ENCODE data around the gene MMP23B.
"Not testable (repeated sequence)": the region's sequence is repeated elsewhere in the genome, so short reads cannot be mapped to it uniquely, and the experiment has no call there.

MMP23B gene

DNA sequence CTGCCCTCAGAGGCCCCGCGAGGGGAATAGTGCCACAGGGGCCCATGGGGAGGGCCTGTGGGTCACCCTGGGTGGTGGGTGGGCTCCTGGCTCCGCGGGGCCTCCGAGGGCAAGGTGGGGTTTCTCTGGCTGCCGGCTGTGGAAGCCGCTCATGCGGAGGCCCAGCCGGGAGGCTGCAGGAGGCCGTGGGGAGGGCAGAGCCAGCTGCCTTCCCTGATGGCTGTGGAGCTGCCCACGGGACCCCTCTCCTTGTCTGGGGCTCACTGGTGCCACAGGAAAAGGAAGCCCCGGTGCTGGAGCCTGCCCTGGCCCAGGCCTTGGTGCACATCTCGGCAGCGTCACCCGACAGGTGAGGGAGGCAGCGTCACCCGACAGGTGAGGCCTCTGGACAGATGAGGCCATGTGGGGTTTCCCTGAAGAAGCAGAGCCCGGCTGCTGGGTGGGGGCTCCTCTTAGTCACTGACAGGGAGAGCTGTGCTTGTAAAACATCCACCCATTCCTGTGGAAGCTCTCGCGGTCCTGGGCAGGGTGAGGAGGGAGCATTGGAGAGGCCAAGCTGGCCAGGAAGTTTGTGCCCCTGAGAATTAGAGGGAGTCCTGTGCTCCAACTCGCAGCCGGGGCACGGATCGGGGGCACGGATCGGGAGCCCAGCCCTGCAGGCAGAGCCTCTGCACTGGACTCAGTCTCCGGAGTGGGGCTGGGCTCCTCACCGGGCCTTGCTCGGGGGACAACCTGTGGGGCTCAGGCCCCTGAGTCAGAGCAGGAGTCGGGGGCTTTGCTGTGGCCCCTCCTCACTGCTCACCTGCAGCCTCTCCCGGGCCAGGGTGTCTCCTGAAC is 10.6 kb upstream of the MMP23B start:
- DNase-seq: no peak

DNA sequence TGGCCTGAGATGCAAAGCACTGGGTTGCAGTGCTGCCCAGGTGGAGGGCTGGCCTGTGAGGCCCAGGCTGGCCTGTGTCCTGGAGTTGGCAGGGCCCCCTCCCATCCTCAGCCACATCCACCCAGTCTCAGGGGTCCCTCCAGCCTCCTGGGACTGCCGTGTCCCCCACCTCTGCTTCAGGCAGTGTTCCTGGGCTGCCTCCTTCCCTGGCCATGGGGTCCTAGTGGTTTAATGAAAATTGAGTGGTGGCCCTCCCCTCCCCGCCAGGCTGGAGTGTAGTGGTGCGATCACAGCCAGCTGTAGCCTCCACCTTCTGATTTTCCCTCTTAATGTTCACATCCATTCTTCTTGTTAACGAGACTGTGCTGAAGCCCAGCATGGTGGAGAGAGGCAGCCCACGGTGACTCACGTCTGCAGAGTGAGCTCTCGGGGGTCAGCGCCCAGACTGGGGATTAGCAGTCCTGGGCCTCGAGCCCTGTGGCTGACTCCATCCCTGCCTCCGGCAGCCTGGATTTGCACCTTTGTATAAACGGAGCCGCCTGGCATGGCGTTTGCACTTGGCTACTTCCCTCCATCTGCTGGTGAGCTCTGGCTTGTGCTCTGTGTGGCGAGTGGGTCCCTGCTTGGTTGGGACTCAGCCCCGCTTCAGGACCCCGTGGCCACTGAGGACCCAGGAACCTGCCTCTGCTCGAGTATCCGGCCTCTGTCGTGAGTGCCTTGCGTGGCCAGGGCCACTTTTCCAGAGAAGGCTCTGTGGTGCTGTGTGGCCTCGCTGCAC is 9.8 kb upstream of the MMP23B start:
- no peak for DNase-seq

DNA sequence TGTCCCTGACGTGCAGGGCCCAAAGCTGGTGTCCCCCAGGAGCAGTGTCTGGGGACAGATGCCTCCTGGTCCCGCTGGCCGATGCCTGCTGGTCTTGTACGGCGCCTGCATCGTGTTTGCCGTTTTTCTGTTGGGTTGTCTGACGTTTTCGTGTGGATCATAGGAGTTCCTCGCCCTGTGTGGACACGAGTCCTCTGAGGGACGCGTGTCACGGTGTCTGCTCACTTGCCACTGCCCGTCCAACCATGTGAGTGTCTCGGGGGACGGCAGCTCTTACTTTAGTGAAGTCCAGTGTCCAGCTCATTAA is 9.2 kb upstream of the MMP23B start:
- DNase-seq: no peak

DNA sequence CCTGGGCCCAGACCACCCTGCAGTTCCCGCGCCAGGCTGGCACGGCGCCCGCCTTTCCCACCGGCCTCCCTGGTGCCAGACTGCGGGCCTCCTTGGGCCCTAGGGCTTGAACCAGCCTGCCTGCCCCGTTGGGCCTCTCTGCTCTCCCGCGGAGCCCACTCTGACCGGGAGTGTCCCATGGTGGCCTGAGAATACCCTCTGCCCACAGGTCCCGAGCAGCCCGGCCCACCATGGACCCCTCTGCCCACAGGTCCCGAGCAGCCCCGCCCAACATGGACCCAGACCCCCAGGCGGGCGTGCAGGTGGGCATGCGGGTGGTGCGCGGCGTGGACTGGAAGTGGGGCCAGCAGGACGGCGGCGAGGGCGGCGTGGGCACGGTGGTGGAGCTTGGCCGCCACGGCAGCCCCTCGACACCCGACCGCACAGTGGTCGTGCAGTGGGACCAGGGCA is 8.8 kb upstream of the MMP23B start:
- DNase-seq: no peak

DNA sequence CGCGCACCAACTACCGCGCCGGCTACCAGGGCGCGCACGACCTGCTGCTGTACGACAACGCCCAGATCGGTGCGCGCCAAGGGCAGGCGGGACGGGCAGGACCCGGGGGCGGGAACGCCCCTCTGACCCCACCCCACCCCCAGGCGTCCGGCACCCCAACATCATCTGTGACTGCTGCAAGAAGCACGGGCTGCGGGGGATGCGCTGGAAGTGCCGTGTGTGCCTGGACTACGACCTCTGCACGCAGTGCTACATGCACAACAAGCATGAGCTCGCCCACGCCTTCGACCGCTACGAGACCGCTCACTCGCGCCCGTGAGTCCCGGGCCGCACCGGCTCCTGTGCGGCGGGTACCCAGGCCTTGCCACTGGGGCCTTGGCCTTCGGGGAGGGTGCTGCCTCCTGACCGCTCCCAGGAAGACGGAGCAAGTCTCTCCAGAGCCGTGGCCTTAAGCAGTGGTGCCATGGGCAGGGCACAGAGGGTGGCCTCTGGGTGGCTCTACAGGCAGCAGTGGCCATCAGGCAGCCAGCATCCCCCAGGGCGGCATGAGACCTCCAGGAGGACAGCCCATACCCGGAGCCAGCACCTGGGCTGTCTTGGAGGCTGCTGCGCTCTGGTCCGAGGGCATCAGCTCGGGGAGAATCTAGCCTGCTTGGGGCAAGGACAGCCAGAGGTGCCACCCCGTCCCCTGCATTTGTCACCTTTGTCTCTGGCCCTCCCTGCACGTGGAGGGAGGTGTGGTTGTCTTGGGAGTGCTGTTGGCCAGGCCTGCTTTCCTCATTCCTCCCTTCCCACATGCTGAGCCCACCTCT is 8.1 kb upstream of the MMP23B start:
- DNase-seq: no peak

DNA sequence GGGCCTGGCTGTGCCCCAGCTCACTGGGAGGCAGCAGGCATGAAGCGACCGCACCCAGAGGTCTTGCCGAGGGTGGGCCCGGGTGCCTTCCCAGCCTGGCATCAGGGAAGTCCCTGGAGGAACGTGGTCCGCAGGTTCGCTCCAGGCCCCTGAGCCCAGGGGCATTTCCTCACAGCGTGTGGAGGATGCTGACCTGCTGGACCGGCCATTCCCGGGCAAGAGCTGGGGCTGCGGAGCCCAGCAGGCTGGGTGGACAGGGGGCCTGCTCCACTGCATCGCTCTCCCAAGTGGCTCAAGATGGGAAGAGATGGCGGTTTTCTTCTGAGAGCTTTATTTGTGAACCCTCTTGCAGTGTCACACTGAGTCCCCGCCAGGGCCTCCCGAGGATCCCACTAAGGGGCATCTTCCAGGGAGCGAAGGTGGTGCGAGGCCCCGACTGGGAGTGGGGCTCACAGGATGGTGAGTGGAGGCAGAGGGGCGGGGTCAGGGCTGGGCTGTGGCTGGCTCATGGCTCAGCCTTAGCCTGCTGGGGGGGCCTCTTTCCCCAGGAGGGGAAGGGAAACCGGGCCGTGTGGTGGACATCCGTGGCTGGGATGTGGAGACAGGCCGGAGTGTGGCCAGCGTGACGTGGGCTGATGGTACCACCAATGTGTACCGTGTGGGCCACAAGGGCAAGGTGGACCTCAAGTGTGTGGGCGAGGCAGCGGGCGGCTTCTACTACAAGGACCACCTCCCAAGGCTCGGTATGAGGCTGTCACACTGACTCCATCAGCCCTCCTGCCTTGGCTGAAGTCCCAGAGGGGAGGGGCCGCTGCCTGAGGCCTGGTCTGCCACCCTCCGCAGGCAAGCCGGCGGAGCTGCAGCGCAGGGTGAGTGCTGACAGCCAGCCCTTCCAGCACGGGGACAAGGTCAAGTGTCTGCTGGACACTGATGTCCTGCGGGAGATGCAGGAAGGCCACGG is 7.2 kb upstream of the MMP23B start:
- no peak for DNase-seq

DNA sequence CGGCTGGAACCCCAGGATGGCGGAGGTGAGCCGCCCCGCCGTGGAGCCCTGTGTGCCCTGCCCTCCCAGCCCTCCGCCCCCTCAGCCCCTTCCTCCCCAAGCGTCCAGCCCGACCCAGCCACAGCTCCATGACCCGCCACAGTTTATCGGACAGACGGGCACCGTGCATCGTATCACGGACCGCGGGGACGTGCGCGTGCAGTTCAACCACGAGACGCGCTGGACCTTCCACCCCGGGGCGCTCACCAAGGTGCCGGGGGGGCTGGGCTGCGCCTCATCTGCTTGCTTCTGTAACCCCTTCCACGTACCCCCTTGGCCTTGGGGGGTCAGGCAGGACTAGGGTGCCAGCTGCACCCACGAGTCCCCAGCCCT is 6.6 kb upstream of the MMP23B start:
- DNase-seq: no peak

DNA sequence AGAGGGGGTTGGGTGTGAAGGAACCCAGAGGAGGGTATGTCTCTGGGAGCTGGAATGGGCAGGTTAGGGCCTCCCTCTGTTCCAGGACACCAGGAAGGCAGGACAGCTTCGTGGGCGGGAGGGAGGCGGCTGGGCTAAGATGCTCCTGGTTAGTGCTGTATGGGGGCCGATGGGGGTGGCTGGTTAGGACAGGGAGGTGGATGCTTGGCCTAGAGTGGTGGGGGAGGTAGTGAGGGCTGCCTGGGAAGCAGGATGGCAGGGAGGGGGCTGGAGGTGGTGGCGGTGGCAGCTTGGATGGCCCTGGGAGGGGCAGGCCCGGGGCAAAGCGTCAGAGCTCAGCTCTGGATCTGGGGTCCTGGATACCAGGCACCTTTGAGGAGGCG is 6.2 kb upstream of the MMP23B start:
- no peak for DNase-seq

DNA sequence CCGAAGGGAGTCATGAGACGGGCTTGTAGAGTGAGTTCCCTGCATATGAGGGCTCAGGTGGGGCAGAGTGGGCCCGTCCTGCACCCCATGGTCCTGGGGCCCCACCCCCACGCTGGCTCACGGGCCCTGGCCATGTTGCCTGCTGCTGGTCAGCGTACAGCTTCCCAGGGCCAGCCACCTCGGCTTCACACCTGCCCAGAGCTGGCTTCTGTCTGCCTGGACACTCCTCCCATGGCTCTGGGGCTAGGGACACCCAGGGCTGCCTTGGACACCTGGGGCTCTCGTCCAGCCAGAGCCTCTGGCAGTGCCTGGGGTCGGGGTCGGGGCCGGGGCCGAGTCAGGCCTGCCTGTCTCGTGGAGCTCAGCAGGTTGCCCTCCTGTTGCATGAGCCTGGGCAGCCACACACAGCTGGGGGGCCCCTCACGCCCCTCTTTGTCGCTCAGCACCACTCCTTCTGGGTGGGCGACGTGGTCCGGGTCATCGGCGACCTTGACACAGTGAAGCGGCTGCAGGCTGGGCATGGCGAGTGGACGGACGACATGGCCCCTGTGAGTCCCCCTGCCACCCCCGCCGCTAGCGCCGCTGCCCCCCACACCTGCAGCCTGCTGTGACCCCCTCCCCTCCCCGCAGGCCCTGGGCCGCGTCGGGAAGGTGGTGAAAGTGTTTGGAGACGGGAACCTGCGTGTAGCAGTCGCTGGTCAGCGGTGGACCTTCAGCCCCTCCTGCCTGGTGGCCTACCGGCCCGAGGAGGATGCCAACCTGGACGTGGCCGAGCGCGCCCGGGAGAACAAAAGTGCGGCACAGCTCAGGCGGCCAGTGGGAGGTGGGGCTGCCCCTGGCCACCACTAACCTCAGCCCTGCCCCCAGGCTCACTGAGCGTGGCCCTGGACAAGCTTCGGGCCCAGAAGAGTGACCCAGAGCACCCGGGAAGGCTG is 5.5 kb upstream of the MMP23B start:
- no peak for DNase-seq

DNA sequence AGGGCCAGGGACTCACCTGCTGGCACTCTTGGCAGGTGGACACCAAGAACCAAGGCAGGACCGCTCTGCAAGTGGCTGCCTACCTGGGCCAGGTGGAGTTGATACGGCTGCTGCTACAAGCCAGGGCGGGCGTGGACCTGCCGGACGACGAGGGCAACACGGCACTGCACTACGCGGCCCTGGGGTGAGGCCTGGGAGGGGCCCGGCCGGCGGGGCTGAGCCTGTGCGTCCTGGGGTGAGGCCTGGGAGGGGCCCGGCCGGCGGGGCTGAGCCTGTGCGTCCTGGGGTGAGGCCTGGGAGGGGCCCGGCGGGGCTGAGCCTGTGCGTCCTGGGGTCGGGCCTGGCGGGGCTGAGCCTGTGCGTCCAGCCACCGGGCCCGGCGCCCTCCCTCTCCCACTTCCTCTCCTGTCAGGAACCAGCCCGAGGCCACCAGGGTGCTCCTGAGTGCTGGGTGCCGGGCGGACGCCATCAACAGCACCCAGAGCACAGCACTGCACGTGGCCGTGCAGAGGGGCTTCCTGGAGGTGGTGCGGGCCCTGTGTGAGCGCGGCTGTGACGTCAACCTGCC is 4.6 kb upstream of the MMP23B start:
- DNase-seq: no peak

DNA sequence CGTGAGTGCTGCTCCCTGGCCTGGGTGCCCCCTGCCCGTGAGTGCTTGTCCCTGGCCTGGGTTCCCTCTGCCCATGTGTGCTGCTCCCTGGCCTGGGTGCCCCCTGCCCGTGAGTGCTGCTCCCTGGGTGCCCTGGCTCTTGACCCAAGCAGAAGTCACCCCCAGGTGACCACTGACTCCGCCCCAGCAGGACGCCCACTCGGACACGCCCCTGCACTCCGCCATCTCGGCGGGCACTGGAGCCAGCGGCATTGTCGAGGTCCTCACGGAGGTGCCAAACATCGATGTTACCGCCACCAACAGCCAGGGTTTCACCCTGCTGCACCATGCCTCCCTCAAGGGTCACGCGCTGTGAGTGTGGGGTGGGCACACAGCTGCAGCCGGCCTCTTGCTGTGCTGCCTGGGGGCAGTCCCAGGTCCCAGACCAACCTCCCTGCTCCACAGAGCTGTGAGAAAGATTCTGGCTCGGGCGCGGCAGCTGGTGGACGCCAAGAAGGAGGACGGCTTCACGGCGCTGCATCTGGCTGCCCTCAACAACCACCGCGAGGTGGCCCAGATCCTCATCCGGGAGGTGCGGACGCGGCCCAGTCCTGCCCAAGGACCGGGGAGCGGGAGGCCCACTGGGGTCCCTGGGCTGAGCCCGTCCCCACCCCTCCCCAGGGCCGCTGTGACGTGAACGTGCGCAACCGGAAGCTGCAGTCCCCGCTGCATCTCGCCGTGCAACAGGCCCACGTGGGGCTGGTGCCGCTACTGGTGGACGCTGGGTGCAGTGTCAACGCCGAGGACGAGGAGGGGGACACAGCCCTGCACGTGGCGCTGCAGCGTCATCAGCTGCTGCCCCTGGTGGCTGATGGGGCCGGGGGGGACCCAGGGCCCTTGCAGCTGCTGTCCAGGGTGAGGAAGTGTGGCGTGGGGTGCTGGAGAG is 3.9 kb upstream of the MMP23B start:
- DNase-seq: no peak

DNA sequence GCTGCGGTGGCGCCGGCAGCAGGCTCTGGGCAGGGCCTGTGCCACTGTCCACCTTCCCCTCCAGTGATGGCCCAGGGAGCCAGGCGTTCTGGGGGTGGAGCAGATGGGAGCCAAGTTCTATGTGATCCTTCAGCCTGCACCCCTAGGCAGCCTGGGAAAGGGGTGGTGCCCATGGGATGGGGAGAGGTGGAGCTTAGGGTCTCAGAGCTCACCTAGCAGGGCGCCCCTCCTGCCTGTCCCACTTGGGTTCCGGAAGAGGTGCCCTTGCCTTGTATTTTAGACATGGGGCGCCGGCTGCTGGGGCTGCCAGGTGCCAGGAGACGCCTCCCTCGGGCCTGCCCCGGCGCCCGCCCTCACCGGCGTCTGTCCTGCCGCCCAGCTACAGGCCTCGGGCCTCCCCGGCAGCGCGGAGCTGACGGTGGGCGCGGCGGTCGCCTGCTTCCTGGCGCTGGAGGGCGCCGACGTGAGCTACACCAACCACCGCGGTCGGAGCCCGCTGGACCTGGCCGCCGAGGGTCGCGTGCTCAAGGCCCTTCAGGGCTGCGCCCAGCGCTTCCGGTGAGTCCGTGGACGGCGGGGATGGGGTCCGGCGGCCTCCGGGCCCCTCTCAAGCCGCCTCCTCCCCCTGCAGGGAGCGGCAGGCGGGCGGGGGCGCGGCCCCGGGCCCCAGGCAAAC is 3.1 kb upstream of the MMP23B start:
- DNase-seq: no peak

DNA sequence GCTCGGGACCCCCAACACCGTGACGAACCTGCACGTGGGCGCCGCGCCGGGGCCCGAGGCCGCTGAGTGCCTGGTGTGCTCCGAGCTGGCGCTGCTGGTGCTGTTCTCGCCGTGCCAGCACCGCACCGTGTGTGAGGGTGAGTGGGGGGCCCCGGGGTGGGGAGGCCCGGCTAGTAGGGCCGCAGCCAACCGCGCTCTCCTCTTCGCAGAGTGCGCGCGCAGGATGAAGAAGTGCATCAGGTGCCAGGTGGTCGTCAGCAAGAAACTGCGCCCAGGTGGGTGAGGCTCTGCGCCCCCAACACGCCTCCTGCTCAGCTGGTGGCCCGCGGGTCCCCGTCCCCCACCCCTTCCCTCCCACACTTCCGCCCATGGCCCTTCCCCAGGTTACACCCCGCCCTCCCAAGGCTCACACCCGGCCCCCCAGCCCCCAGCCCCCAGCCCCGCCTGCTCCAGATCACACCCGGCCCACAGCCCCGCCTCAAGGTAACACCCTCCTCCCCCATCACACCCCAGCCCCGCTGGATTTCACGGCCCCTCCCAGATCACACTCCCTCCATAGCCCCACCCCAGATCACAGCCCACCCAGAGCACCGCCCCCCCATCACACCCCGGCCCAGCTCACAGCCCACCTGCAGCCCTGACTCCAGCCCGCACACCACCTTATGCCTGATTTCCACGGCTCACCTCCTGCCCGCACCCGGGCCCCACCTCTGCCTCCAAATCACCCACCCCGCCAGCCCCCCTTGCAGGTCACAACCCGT is 2.4 kb upstream of the MMP23B start:
- DNase-seq: no peak

DNA sequence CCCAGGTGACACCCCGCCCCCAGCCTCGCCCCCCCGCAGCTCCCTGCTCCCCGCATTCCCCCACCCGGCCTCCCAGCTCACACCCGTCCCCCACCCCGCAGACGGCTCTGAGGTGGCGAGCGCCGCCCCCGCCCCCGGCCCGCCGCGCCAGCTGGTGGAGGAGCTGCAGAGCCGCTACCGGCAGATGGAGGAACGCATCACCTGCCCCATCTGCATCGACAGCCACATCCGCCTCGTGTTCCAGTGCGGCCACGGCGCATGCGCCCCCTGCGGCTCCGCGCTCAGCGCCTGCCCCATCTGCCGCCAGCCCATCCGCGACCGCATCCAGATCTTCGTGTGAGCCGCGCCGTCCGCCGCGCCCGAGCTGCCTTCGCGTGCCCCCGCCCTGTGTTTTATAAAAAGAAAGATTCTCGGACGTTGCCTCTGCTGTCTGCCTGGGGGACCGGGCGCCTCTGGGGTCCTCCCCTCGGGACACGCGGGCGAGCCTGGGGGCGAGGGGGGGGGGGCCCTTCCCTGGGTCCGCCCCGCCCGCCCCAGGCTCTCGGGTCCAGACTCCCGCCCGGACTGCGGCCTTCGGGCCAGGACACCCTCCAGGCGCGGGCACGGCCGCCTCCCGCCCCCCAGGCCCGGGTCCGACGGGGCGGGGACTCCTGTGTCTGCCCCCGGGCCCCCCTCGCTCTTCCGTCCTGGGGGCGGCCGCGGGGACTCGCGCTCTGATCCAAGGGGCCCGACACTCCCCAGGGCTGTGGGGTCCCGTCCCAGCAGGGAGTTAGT is 1.6 kb upstream of the MMP23B start:
- no peak for DNase-seq

DNA sequence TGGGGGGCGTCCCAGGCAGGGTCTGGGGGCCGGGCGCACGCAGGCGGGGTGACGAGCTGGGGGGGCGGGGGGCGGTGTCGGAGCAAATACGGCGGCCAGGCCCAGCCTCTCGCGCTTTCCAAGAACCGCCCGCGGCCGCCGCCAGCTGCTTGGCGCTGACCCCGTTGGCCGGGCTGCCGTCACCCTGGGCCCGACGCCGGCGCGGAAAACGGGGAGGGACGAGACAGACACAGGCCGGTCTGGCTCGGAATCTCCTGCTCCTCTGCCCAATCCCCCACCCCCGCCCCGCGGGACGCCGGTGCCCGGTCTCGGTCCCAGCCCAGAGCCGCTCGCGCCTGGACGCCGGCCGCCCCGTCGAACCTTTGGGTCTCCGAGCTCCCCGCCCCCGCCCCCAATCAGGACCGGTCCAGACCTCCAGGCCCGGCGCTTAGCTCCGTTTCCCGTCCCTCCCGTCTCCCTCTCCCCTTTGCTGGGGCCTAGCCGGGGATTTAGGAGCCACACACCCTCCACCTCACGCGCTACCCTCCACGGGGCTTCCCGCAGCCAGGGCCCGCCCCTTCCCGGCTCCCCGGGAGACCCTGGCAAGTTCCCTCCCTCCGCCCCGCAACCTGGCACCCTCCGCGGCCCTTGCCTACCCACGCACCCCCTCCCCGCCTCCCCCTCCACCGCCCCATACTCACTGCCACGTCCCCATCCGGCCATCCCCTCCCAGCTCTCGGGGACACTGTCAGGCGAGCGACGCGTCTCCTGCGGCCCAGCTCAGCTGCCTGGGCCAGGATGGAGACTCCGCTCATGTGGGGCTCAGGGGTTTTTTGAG is 800 bp upstream of the MMP23B start:
- no peak for DNase-seq

DNA sequence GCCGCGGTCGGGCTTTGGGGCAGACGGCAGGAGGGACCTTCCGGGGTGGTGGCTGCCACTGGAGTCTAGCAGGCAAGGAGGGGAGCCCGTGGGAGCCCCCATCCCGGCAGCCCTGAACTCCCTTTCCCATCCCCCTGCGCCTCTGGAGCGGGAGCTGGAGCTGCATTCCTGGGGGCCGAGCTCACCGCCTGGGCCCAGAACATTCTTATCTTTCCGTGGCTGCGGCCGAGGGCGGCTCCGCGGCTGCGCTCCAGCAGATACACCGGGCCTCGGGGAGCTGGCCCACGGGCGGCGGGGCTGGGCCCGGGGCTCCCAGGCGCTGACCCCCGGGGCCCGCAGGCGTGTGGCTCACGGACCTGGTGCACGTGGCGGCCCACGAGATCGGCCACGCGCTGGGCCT is 1.4 kb downstream of the MMP23B start:
- DNase-seq: not testable (repeated sequence)

DNA sequence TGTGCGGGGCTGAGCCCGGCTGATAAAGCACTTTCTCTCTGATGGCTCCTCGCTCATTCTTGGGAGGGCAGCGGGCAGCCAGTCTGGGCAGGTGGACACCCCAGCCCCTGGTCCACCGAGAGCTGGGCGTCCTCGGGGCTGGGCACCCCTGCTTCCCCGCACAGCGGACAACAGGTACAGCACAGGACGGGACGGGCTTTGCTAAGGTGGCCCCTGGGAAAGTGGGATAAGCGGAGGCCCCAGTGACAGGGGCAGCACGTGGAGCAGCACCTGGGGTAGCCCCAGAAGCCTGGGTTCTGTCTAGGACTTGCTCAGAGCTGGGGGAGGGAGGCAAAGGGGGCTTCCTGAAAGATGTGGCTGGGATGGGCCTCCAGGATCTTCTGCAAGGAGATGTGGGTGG is 2.6 kb downstream of the MMP23B start:
- DNase-seq: not testable (repeated sequence)
